Superior temporal gyrus (tissue), 1 donor: ENCODE results near the gene DHX15.

Experiments used
- DNase-seq: peaks from one replicate; pipeline ENCODE4 v3.0.0-alpha.2; 2016; ENCODE audit errors: extremely low spot score

Gene DHX15

DNA sequence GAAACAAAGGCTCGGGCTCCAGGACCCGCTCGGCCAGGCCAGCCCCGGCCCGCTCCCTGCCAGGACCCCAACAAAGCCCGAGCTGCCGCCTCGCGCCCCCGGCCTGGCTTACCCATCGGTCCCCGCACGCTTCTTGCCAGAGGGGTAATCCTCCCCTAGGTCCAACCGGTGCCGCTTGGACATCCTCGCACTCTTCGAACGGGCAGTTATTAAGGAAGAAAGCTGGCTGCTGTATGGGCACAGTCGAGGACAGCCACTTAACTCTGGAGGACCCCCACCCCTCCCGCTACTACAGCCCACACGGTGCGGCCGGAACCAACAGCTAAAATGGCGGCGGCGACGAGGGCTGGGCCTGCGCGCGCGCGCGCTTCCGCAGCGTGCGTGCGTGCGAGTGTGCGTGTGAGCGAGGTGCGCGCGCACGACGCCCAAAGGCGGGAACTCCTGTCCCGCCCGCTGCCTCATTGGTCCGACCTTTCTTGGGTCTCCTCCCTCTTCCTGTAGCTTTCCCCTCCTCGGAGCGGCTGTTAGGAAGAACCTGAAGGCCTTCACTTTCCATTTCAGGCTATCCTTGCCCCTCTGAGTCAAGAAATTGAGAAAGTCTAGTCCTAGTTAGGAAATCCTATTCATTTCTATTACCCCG, at the start of gene DHX15:
Gene DHX15, minus strand, starts transcription at position 344 of the 640 bp plus-strand sequence. Its CDS starts 161 bp downstream, at position 183.
- DNase-seq = peak; percentile 97

DNA sequence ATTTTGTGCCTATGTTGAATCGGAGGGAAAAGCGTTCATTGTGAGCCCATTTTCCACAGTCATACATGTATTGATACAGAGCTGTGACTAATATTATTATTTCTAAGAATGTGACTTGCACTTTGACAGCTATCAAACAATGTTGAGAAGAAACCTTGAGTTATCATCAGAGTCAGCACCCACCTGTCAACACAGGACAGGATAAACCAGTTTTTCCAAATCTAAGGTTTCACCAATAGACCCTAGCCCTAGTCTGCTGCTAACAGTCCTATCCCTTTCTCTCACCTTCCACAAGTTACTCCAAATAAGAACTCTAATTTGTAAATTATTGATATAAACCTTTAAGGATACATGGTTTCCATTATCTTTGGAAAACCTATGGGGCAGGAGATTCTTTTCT, 47.7 kb upstream of the DHX15 start:
- DNase-seq = no peak

DNA sequence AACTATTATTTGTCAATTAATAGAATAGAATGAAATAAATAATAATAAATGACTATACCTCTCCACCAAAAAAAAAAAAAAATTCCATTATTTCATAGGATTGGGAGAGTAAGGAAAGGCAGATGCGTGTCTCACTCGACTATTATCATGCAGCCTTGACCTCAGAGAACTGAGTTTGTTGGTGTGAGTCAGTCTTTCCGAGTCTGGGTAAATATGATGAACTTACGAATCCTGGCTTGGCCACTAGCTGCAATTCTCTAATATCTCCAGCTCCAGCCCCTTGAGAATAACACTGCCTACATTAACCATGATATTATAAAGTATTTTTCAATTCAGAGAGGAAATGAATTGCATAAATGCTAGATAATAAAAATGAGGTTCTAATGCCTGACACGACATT, 46.6 kb upstream of the DHX15 start:
- DNase-seq = no peak

DNA sequence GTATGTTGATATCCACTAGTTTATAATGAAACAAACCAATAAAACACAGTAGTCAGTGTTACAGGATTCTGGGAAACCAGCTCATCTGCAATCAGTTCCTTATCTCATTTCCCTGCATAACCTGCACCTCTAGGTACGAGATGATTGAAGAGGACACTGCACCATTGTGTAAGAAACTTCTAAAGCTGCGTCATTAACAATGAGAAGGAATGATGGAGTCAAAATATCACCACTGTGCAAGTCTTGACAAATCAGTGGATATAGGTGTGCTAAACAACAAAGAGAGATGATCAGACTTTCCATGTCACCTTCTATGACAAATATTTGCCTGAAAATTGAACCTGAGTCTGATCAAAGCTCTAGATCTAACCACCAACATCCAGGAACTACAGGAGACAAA, 40.7 kb upstream of the DHX15 start:
- DNase-seq = no peak

DNA sequence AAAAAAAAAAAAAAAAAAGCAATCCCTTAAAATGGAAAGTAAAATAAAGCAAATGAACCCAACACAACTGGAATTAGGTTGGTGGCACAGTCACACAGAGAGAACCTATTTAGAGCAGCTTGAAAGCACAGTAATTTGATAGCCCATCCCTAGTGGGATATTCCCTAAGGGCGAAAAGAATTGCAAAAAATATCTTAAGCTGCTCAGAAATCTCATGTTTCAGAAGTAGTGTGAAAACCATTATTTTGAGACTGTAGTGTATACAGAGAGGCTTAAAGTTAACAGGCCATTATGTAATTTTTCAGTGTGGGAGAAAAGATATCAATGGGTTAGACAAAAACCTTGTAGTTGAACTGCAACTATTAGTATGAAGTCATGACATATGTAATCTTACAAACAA, 40.0 kb upstream of the DHX15 start:
- no peak for DNase-seq

DNA sequence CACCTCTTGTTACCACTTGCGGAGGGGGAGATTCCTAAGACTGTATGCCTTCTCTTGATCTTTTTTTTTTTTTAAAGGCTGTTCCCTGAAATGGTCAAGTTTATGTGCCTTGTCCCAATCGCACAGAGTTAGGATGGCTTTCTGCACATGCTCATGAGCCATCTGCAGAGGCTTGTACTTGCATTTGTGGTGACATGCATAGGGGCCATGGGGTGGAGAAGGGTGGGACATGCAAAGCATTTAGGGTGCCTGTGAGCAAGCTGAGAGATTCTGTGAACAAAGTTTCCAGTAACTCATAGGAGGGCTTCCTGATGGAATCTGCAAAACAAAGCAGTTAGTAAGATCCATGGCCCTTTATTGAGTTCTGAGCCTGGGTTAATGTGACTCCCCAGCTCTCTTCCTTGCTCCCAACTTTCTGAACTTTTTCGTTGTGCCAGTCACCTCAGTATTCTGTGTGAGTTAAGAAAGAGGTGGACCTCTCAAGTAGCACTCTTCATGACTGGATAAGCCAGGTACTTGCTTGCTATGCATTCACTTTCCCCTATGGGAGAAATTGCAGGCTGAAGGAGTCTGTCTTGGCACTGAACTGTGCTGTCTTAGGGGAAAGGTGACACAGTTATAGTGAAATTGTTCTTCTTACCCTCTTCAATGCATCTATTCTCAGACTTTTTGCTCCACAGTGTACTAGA, 37.9 kb upstream of the DHX15 start:
- no peak for DNase-seq

DNA sequence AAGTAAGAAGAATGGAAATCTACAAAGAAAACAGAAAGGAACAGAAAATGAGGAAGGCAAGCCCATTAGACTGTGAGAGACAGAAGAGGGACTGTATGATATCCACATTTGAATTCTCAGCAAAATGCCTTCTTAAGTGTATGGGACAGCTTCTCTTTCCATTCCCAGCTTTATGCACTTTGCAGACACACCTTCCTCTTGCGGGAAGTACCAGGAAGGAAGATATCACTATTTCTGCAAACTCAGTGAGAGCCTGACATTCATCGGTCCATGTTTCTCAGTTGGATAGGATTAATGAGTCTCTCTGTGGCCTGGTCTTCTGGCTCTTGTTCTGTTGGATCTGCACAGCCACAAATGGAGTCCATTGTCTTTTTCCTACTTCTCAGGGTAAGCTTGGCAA, 31.6 kb upstream of the DHX15 start:
- DNase-seq = no peak

DNA sequence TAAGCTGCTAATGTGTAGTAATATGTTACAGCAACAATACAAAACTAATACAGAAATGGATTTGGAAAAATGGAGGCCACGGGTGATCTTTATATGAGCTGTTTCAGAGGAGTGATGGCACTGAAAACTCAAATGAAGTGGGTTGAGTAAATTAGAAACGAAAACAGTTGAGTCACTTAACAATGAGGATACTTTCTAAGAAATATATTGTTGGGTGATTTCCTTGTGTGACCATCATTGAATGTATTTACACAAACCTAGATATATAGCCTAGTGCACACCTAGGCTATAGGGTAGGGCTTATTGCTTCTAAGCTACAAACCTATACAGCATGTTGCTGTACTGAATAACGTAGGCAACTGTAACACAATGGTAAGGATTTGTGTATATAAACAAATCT, 30.5 kb upstream of the DHX15 start:
- no peak for DNase-seq

DNA sequence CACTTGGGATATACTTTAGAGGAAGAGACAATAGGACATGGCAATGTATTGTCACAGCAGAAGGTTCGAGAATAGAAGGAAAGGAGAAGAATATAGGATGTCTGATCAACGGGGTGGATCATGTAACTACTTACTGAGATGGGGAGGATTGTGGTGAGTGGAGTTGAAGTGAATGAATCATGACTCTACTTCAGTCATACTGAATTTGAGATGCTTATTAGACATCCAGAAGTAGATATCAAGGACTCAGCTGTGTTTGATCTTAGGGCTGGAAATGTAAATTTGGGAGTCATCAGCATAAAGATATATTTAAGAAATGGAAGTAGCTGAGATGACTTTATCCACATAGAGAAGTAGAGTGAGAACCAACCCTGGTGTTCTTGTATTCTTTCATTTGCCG, 29.1 kb upstream of the DHX15 start:
- DNase-seq = no peak

DNA sequence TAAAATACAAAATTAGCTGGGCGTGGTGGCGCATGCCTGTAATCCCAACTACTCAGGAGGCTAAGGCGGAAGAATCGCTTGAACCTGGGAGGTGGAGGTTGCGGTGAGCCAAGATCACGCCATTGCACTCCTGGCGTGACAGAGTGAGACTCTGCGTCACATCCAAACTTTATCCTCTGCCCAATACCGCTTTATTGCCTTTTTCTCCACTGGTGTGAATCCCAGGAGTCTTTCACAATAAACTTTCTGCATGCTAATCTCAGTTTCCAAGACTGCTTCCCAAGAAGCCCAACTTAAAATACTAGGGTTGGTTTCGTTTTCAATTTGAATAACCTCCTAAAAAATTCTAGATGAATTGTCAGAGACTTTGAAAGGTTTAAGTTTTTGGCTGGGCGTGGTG, 27.2 kb upstream of the DHX15 start:
- DNase-seq = no peak

DNA sequence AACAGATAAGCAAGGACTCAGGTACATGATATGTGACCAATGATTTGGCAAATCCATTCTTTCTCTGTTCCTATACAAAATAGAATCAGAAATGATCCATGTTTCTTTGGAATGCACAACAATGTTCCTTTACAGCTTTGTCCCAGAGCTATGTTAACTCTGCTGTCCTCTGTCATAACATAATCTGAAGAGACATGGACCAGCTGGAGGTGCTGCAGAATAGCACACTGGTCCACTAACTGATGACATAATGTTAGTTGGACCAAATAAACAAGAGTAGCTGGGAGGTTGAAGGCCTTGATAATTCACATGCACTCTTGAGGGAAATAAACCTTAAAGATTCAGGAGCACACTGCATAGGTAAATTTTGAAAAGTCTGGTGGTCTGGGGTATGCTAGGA, 23.0 kb upstream of the DHX15 start:
- DNase-seq = peak; percentile 62

DNA sequence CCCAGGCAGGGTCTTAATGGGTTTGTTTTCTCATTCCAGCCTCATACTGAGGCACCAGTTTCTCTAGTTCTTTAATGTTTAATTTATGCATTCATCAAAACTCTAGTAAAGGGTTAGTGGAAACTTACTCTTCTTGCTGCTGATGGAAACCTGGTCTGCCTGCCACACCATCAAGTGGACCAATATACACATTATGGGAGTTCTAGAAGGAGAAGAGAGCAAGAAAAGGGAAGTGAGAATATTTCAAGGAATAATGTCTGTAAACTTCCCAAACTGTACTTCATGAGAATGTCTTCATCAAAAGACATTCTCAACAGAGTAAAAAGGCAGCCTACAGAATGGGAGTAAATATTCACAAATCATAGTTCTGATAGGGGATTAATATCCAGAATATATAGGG, 20.9 kb upstream of the DHX15 start:
- DNase-seq = no peak

DNA sequence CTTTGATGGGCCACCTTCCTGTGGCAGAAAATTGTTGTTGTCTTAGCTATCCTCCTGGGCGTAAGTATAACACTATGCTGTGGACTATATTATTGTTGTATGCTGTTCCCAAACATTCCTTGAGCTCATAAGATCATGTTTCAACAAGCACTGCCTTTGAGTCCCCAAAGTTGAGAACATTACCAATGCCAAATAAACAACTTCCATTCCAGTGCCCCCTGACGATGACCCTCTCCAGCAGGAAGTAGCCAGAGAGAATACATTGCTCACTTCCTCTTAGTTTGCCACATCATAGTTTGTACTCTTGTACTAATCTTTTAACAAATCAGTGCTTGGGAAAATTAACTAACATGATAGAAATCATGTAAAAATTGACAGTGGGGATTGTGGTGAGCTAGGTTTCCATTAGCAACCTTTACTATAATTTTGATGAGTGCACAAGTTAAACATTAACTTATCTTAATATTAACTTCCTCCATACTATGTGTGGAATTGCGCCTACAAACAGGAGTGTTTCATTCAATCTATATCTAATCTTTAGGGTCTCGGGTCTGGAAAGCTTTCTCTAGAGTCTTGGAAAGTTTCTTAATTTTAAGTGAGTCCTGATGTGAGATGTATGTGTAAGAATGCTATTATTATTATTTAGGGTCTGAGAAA, 20.3 kb upstream of the DHX15 start:
- no peak for DNase-seq

DNA sequence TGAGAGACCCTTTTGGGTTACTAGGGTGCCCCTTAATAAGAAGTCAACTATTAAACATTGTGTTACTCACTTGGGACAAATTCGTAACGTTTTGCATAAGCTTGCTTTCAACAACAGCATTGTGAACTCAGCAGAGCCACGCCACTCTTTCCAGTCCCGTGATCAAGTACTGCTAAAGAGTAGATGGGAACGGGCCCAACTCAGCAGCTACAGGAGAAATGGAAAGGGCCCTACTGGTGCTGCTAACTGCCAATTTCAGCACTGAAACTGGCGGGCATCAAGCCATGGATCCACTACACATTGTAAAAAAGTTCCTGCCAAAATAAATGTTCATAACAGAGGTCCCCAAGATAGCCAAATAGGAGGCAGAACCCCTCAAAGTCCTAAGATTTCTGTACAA, 19.0 kb upstream of the DHX15 start:
- no peak for DNase-seq

DNA sequence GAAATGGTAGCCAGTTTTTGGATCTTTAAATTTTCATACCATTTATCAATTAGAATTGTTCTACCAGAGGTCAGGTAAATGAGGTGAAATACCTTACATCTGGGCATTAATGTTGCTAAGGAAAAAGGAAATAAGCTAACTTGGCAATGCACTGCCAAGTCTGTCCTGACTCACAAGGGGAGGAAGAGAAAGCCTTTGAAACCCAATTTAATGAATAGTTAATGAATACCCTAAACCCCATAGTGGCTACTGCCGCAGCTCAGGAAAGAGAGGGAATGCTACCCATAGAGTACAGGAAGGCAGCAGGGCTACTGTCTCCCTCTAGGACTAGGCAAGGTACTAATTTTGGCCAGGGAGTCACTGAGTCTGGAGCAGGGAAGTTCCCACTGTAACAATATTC, 16.8 kb upstream of the DHX15 start:
- DNase-seq = no peak

DNA sequence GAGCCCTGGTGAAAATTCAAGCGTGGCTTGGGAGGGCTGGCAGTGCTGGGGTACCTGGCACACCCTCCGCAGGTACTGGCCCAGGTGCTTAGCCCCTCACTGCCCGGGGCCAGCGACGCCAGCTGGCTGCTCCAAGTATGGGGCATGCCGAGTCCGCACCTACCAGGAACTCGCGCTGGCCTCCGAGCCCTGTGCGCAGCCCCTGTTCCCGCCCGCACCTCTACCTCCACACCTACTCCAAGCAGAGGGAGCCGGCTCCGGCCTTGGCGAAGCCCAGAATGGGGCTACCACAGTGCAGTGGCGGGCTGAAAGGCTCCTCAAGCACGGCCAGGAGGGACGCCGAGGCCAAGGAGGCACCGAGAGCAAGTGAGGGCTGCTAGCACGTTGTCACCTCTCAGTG, 14.9 kb upstream of the DHX15 start:
- no peak for DNase-seq

DNA sequence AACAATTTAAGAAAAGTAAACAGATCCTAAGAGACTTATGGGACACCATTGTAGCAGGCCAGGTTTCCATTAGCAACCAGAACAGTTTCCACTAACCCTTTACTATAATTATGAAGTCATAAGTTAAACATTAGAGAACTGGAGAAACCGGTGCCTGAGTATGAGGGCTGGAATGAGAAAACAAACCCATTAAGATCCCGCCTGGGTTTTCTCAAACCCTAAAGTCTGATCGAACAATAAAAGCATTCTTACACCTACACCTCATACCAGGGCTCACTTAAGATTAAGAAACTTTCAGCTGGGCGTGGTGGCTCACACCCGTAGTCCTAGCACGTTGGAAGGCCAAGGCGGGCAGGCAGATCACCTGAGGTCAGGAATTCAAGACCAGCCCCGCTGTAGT, 13.7 kb upstream of the DHX15 start:
- DNase-seq = no peak

DNA sequence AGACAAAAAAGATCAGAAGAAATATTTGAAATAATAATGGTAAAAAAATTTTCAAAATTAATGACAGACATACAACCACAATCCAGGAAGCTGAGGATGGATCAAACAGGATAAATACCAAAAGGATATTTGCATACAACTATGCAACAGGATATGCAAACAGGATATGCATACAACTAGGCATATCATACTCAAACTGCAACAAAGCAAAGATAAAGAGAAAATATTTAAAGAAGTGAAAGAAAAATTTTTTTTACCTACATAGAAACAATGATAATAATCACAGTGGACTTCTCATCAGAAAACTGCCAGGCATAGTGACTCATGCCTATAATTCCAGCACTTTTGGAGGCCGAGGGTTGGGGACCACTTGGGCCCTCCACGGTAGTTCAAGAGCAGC, 11.3 kb upstream of the DHX15 start:
- no peak for DNase-seq

DNA sequence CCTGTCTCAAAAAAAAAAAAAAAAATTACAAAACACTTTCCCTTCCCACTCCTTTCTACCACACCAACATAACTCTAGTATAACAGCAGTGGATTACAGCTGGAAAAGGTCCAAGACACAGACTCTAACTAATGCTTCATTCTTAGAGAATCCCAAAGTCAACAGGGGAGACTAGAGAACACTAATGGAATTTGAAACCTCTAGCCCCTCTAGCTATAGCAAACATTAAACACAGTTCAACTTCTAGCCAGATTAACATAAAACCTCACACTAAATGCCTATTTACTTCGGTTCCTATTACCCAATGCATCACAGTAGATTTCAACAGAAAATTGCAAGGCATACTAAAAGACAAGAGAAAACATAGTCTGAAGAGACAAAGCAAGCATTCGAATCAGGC, 10.5 kb upstream of the DHX15 start:
- DNase-seq = no peak

DNA sequence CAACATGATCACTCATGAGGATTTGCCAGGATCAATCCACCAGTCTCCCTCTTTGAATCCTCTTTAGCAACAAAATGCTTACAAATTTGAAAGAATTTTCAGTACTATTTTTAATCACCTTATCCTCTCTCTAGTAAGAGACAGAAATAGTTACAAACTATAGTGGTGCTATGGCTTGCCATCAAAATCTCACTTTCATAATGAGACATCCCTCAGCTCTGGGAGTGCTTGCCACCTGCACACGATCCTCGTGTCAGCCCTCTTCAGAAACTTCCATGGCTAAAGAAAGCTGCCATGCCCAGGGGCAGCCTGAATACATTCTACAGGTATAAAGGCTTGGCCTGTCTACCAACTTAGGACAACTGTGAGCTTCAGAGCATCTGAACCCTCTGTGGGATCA, 5.1 kb upstream of the DHX15 start:
- no peak for DNase-seq

DNA sequence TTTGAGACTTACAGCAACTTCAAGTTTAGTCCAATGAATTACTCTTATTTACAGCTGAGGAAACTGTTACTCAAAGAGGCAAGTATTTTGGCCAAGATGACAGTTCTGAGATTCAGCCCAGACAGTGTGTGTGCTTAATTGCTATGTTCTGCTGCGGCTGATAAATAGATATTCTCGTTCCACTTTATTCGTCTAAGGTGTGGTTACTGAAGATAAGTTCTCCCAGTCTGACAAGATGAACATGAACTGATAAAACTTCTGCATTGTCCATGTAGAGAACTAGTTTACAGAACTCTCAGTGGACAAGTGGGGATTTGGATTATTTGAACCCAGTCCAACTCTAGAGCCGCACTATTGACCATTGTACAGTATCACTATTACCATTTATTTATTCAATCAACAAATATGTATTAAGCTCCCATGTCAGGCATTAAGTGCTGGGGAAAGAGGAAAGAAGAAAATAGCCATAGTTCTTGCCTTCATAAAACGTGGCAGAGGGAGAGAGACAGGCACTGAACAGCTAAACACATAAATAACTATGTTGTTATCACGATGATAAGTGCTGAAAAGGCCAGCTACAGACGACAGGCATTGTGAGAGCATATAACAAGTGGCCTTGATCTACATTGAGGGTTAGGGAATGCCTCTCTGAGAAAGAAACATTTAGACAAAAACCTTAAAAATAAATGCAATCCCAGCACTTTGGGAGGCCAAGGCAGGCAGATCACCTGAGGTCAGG, 4.0 kb upstream of the DHX15 start:
- no peak for DNase-seq

DNA sequence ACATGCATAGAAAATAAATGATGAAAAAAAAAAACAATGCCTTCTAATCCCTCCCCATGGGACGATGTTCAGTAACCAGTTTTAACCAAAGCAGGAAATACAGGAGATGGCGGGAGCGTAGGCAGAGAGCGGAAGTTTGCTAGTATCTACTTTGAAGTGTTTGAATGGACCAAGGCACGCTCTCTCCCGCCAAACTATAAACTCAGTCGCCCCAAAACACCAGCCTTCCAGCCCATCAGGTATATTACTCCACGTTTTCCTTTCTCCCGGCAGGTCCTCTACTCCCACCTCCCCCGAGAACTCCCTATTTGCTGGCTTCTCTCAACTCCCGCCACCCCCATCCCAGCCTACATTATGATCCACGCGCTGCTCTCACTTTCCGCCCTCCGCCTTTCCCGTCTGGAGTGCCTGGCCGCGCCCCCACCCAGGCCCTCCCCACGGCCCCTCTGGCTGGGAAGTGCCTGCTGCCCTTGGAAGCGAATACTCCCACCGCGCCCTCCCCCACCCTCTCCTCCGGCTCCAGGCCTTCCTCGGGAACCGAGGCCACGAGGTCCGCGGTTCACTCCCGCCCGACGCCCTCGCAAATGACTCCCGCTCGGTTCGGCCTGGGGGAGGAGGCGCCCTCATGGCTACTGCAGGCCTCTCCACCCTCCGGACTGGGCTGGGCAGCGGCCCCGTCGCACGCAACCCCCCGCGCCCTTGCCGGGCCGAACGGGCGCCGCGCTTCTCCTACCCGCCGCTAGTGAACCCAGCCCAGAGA, 723 bp downstream of the DHX15 start:
- DNase-seq = peak; percentile 48
